ENCODE results near the gene FAM168A. TPM values are rescaled to one million over a fixed set of nuclear protein-coding genes. Genes with fewer than 3 reads are reported as not detected.

Gene FAM168A
- total RNA-seq, 5 donors from 2014 or later (not counting 1 experiment from before 2014, with no cell fraction given): 23.6 to 27.0 (median 24.7) TPM

DNA sequence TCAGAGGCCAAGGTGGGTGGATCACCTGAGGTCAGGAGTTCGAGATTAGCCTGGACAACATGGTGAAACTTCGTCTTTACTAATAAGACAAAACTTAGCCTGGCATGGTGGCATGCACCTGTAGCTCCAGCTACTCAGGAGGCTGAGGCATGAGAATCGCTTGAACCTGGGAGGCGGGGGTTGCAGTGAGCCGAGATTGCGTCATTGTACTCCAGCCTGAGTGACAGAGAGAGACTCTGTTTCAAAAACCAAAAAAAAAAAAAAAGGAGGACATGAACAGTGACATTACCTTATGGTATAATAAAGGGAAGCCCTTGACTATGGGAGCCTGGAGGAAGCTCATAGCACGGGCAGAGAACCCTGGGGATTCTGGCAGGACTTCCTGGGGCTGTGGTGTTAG, 32.0 kb upstream of the FAM168A start:
- Mint-ChIP-seq H3K27me3 (peaks cover 0 to 5% of the 10 kb centered on the region in 2 donors), H3K36me3 (no peaks in the 10 kb centered on the region), H3K4me3 (no peak overlapping the region), H3K9me3 (peaks cover 0 to 4% (median 0%) of the 10 kb centered on the region in 3 donors), H3K4me1 (peaks cover 9 to 16% (median 10%) of the 10 kb centered on the region in 3 donors), H3K27ac (no peak overlapping the region)
- CTCF ChIA-PET: interaction anchor here in 1 of 2 donors (0.6 kb wide), 1 partner anchor 15 kb away, joined by 5 read pairs; no protein-coding TSS in a partner anchor
- ATAC-seq (replicated peaks in 1 of 4) (no peak), DNase-seq (no peak)
- WGBS (ENCODE audit: insufficient coverage): 92% methylated on average over 7 of the region's 7 CpGs
- no peak overlapping the region for H3K4me3 ChIP-seq (ENCODE audit: control insufficient read depth in 1 of 2, extremely low read depth in 1 of 2, low read length in 1 of 2)
- peaks cover 0 to 5% of the 10 kb centered on the region in 2 experiments for H3K27me3 ChIP-seq (replicated peaks in 1 of 2; ENCODE audit: control insufficient read depth in 2 of 2, extremely low read depth in 1 of 2, insufficient read depth in 2 of 2, low read length in 1 of 2)
- POLR2A ChIA-PET: interaction anchor here in 1 of 2 donors (0.6 kb wide), 2 partner anchors 16 to 278 kb away, joined by 4 read pairs; no protein-coding TSS in a partner anchor
- H3K27ac ChIP-seq (ENCODE audit: low read length): no peak overlapping the region
- no peaks in the 10 kb centered on the region for H3K9me3 ChIP-seq
- peaks cover 11 to 12% of the 10 kb centered on the region in 2 experiments for H3K4me1 ChIP-seq (ENCODE audit: control insufficient read depth in 1 of 2, extremely low read depth in 1 of 2, insufficient read depth in 2 of 2, low read length in 2 of 2)
- H3K36me3 ChIP-seq (ENCODE audit: control insufficient read depth in 2 of 2, extremely low read depth in 1 of 2, insufficient read depth in 1 of 2, low read length in 1 of 2): no peaks in the 10 kb centered on the region

GRCh38 chr11:73625696-73626318, 27.9 kb upstream of the FAM168A start:
- 35% methylated on average over 8 of the region's 19 CpGs for whole genome bisulfite sequencing (ENCODE audit: insufficient coverage)
- H3K27ac ChIP-seq (ENCODE audit: low read length): no peak overlapping the region
- ATAC-seq (replicated peaks in 1 of 4): peak; percentile 78 to 90 (median 84)
- peaks cover 21 to 29% of the 10 kb centered on the region in 2 donors for H3K27me3 Mint-ChIP-seq
- H3K36me3 Mint-ChIP-seq: no peaks in the 10 kb centered on the region
- H3K4me1 Mint-ChIP-seq: peaks cover 0 to 3% (median 3%) of the 10 kb centered on the region in 3 donors
- peak; percentile 32 to 82 (median 57) for DNase-seq
- ChIA-PET POLR2A (interaction anchor here in 1 of 2 donors (0.7 kb wide), 1 partner anchor 273 kb away, joined by 3 read pairs; no protein-coding TSS in a partner anchor), CTCF (interaction anchor here (0.5 to 3.6 kb wide), 18 partner anchors 9 to 1147 kb away, joined by 3 to 68 read pairs (median 4); partner anchors contain the start of gene FAM168A (in 1 of the 2))
- H3K9me3 Mint-ChIP-seq: no peaks in the 10 kb centered on the region
- peaks cover 0 to 19% of the 10 kb centered on the region in 2 experiments for H3K27me3 ChIP-seq (replicated peaks in 1 of 2; ENCODE audit: control insufficient read depth in 2 of 2, extremely low read depth in 1 of 2, insufficient read depth in 2 of 2, low read length in 1 of 2)
- no peak overlapping the region for H3K4me3 ChIP-seq (ENCODE audit: control insufficient read depth in 1 of 2, extremely low read depth in 1 of 2, low read length in 1 of 2)
- no peaks in the 10 kb centered on the region for H3K36me3 ChIP-seq (ENCODE audit: control insufficient read depth in 2 of 2, extremely low read depth in 1 of 2, insufficient read depth in 1 of 2, low read length in 1 of 2)
- H3K4me1 ChIP-seq (ENCODE audit: control insufficient read depth in 1 of 2, extremely low read depth in 1 of 2, insufficient read depth in 2 of 2, low read length in 2 of 2): peaks cover 0 to 4% of the 10 kb centered on the region in 2 experiments
- no peak overlapping the region for H3K27ac Mint-ChIP-seq
- no peak overlapping the region for H3K4me3 Mint-ChIP-seq
- no peaks in the 10 kb centered on the region for H3K9me3 ChIP-seq

- H3K4me1 ChIP-seq (ENCODE audit: control insufficient read depth in 1 of 2, extremely low read depth in 1 of 2, insufficient read depth in 2 of 2, low read length in 2 of 2): peaks cover 0 to 4% of the 10 kb centered on the region in 2 experiments
- no peak overlapping the region for H3K4me3 ChIP-seq (ENCODE audit: control insufficient read depth in 1 of 2, extremely low read depth in 1 of 2, low read length in 1 of 2)
- 40% methylated on average over 2 of the region's 3 CpGs for WGBS (ENCODE audit: insufficient coverage)
- H3K9me3 ChIP-seq: no peaks in the 10 kb centered on the region
- no peaks in the 10 kb centered on the region for H3K36me3 ChIP-seq (ENCODE audit: control insufficient read depth in 2 of 2, extremely low read depth in 1 of 2, insufficient read depth in 1 of 2, low read length in 1 of 2)
- ChIA-PET POLR2A (interaction anchor here (0.6 to 1.1 kb wide), 3 partner anchors 36 to 78 kb away, joined by 3 to 7 read pairs (median 3); no protein-coding TSS in a partner anchor), CTCF (interaction anchor here in 1 of 2 donors (3.6 kb wide), 1 partner anchor 37 kb away, joined by 68 read pairs; no protein-coding TSS in a partner anchor)
- no peaks in the 10 kb centered on the region for H3K36me3 Mint-ChIP-seq
- peaks cover 0 to 22% of the 10 kb centered on the region in 2 experiments for H3K27me3 ChIP-seq (replicated peaks in 1 of 2; ENCODE audit: control insufficient read depth in 2 of 2, extremely low read depth in 1 of 2, insufficient read depth in 2 of 2, low read length in 1 of 2)
- H3K27ac Mint-ChIP-seq: no peak overlapping the region
- no peak overlapping the region for H3K27ac ChIP-seq (ENCODE audit: low read length)
- peaks cover 21 to 33% of the 10 kb centered on the region in 2 donors for H3K27me3 Mint-ChIP-seq
- ATAC-seq (replicated peaks in 1 of 4) (no peak), DNase-seq (no peak)
- H3K4me1 Mint-ChIP-seq: peaks cover 0 to 3% (median 3%) of the 10 kb centered on the region in 3 donors
- no peak overlapping the region for H3K4me3 Mint-ChIP-seq
- H3K9me3 Mint-ChIP-seq: no peaks in the 10 kb centered on the region
Observed at GRCh38 chr11:73623686-73624085, 25.8 kb upstream of the FAM168A start.

DNA sequence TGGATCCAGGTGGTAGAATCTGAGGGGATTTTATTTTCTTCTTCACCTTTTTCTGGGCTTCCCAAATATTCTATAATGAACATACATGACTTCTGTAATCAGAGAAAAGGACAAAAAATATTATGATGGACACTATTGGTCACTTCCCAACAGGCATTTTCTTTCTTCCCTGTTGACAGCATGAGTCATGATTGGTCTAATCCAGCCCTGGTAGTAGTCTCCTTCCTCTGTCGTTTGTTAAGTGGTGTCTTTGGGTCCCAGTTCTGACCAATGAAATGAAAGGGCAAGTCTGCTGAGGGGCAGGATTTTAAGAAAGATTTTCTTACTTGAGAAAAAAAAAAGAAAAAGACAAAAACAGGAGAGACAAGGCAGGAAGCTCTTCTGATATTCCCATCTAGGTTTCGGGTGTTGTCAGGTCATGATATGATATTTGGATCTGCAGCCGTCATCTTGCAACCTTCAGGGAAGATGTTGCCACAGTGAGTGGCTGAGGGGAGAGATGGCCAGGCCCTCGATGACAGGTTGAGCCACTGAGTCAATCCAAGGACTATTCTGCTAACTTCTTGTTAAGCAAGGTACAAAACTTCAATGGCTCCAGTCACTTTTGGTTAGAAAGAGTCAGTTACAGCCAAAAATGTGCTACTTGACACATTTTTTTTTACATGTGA, 25.1 kb upstream of the FAM168A start:
- ATAC-seq (replicated peaks in 1 of 4): no peak
- Mint-ChIP-seq H3K4me3 (no peak overlapping the region), H3K9me3 (no peaks in the 10 kb centered on the region), H3K36me3 (no peaks in the 10 kb centered on the region), H3K27me3 (peaks cover 21 to 33% of the 10 kb centered on the region in 2 donors), H3K4me1 (peaks cover 0 to 3% (median 3%) of the 10 kb centered on the region in 3 donors), H3K27ac (no peak overlapping the region)
- ChIA-PET POLR2A (interaction anchor here in 1 of 2 donors (1.1 kb wide), 1 partner anchor 38 kb away, joined by 3 read pairs; no protein-coding TSS in a partner anchor), CTCF (no interaction called here)
- no peak for DNase-seq
- Histone ChIP-seq H3K4me3 (ENCODE audit: control insufficient read depth in 1 of 2, extremely low read depth in 1 of 2, low read length in 1 of 2) (no peak overlapping the region), H3K9me3 (no peaks in the 10 kb centered on the region), H3K27me3 (replicated peaks in 1 of 2; ENCODE audit: control insufficient read depth in 2 of 2, extremely low read depth in 1 of 2, insufficient read depth in 2 of 2, low read length in 1 of 2) (peaks cover 0 to 22% of the 10 kb centered on the region in 2 experiments), H3K4me1 (ENCODE audit: control insufficient read depth in 1 of 2, extremely low read depth in 1 of 2, insufficient read depth in 2 of 2, low read length in 2 of 2) (peaks cover 0 to 4% of the 10 kb centered on the region in 2 experiments), H3K36me3 (ENCODE audit: control insufficient read depth in 2 of 2, extremely low read depth in 1 of 2, insufficient read depth in 1 of 2, low read length in 1 of 2) (no peaks in the 10 kb centered on the region), H3K27ac (ENCODE audit: low read length) (no peak overlapping the region)
- 80% methylated on average over 3 of the region's 4 CpGs for WGBS (ENCODE audit: insufficient coverage)

- Mint-ChIP-seq H3K9me3 (no peaks in the 10 kb centered on the region), H3K4me3 (no peak overlapping the region), H3K36me3 (no peaks in the 10 kb centered on the region), H3K4me1 (no peaks in the 10 kb centered on the region), H3K27ac (no peak overlapping the region), H3K27me3 (peaks cover 4 to 7% of the 10 kb centered on the region in 2 donors)
- no peaks in the 10 kb centered on the region for H3K36me3 ChIP-seq (ENCODE audit: control insufficient read depth in 2 of 2, extremely low read depth in 1 of 2, insufficient read depth in 1 of 2, low read length in 1 of 2)
- DNase-seq: no peak
- H3K27me3 ChIP-seq (replicated peaks in 1 of 2; ENCODE audit: control insufficient read depth in 2 of 2, extremely low read depth in 1 of 2, insufficient read depth in 2 of 2, low read length in 1 of 2): peaks cover 0 to 7% of the 10 kb centered on the region in 2 experiments
- no peak for ATAC-seq (replicated peaks in 1 of 4)
- no peak overlapping the region for H3K27ac ChIP-seq (ENCODE audit: low read length)
- ChIA-PET CTCF (no interaction called here), POLR2A (no interaction called here)
- no peaks in the 10 kb centered on the region for H3K9me3 ChIP-seq
- H3K4me3 ChIP-seq (ENCODE audit: control insufficient read depth in 1 of 2, extremely low read depth in 1 of 2, low read length in 1 of 2): no peak overlapping the region
- no peaks in the 10 kb centered on the region for H3K4me1 ChIP-seq (ENCODE audit: control insufficient read depth in 1 of 2, extremely low read depth in 1 of 2, insufficient read depth in 2 of 2, low read length in 2 of 2)
Observed at GRCh38 chr11:73614591-73614990, 16.7 kb upstream of the FAM168A start.

- WGBS (ENCODE audit: insufficient coverage): 73% methylated on average over 3 of the region's 5 CpGs
- Mint-ChIP-seq H3K4me3 (no peak overlapping the region), H3K9me3 (no peaks in the 10 kb centered on the region)
Observed at GRCh38 chr11:73612601-73613140, 14.8 kb upstream of the FAM168A start.

More at GRCh38 chr11:73612601-73613140, 14.8 kb upstream of the FAM168A start:
- DNase-seq: no peak
- ChIA-PET CTCF (no interaction called here), POLR2A (interaction anchor here (0.7 kb wide), 2 partner anchors 51 to 228 kb away, joined by 4 to 5 read pairs; no protein-coding TSS in a partner anchor)
- no peak for ATAC-seq (replicated peaks in 1 of 4)
- Histone ChIP-seq H3K27me3 (replicated peaks in 1 of 2; ENCODE audit: control insufficient read depth in 2 of 2, extremely low read depth in 1 of 2, insufficient read depth in 2 of 2, low read length in 1 of 2) (peaks cover 0 to 7% of the 10 kb centered on the region in 2 experiments), H3K4me3 (ENCODE audit: control insufficient read depth in 1 of 2, extremely low read depth in 1 of 2, low read length in 1 of 2) (no peak overlapping the region), H3K27ac (ENCODE audit: low read length) (no peak overlapping the region), H3K9me3 (no peaks in the 10 kb centered on the region), H3K4me1 (ENCODE audit: control insufficient read depth in 1 of 2, extremely low read depth in 1 of 2, insufficient read depth in 2 of 2, low read length in 2 of 2) (no peaks in the 10 kb centered on the region), H3K36me3 (ENCODE audit: control insufficient read depth in 2 of 2, extremely low read depth in 1 of 2, insufficient read depth in 1 of 2, low read length in 1 of 2) (no peaks in the 10 kb centered on the region)
- no peaks in the 10 kb centered on the region for H3K4me1 Mint-ChIP-seq
- H3K27me3 Mint-ChIP-seq: peaks cover 4 to 7% of the 10 kb centered on the region in 2 donors
- no peak overlapping the region for H3K27ac Mint-ChIP-seq
- H3K36me3 Mint-ChIP-seq: no peaks in the 10 kb centered on the region

All from T-cell (primary cell).